MCF 10A (cell line): ENCODE data around the gene UBE2Q1. TPM values are rescaled to one million over a fixed set of nuclear protein-coding genes. Genes with fewer than 3 reads are reported as not detected.

Source experiments
- BruUV-seq: library from RNA; stranded (reverse); fragments of 400-500 nt; replicated peaks from 2 replicates; lab custom pipeline; 2021; lab: Mats Ljungman, UMichigan
- CTCF ChIA-PET: fragments of 300-600 bp; sonication (Branson Sonifier 250); formaldehyde crosslinking; extraction: SDS; loops from one replicate; lab custom pipeline; 2021; ENCODE audit warnings: antibody characterized with exemption, inconsistent platforms; lab: Yijun Ruan, JAX
- POLR2A ChIA-PET: fragments of 300-600, 350-650 bp; sonication (Branson Sonifier 250); formaldehyde crosslinking; extraction: SDS; loops from one replicate; lab custom pipeline; 2020; ENCODE audit warnings: antibody characterized with exemption, inconsistent platforms; lab: Yijun Ruan, JAX
- DNase-seq: peaks from one replicate; pipeline ENCODE4 v3.0.0-alpha.2; 2018; ENCODE audit not compliant: unreplicated experiment
- H3K27ac Mint-ChIP-seq: one replicate; pipeline ENCODE4 v1.8.0; 2022; ENCODE audit warnings: mild to moderate bottlenecking, low read depth, mixed read lengths; ENCODE audit not compliant: unreplicated experiment
- H3K27me3 Mint-ChIP-seq: one replicate; pipeline ENCODE4 v1.8.0; 2022; ENCODE audit warnings: mixed read lengths; ENCODE audit not compliant: insufficient read depth, unreplicated experiment
- H3K36me3 Mint-ChIP-seq: one replicate; pipeline ENCODE4 v1.8.0; 2022; ENCODE audit warnings: mild to moderate bottlenecking, moderate library complexity, mixed read lengths; ENCODE audit not compliant: insufficient read depth, unreplicated experiment
- H3K4me1 Mint-ChIP-seq: one replicate; pipeline ENCODE4 v1.8.0; 2022; ENCODE audit warnings: mixed read lengths; ENCODE audit not compliant: insufficient read depth, unreplicated experiment
- H3K4me3 Mint-ChIP-seq: one replicate; pipeline ENCODE4 v1.8.0; 2022; ENCODE audit warnings: mild to moderate bottlenecking, moderate library complexity, mixed read lengths; ENCODE audit not compliant: unreplicated experiment
- H3K9me3 Mint-ChIP-seq: one replicate; pipeline ENCODE4 v1.8.0; 2022; ENCODE audit warnings: mixed read lengths; ENCODE audit not compliant: unreplicated experiment
- CTCF ChIP-seq: fragments of 200-600 bp; IDR thresholded peaks from one replicate; pipeline ENCODE4 v1.8.0; 2022; ENCODE audit warnings: antibody characterized with exemption, mild to moderate bottlenecking; ENCODE audit not compliant: unreplicated experiment
- intact Hi-C: fragments of 100-400 bp; cut with micrococcal nuclease; formaldehyde crosslinking; loops from 2 replicates; pipeline ENCODE4 v1.14.1; 2022
- total RNA-seq: library from RNA; stranded (reverse); gene quantifications from 2 replicates; pipeline ENCODE4 v1.2.3, GENCODE V29; 2022

UBE2Q1 gene
- total RNA-seq, 1 experiment from 2014 or later: 111 TPM

GRCh38 chr1:154567386-154568156, 9.1 kb upstream of the UBE2Q1 start, which contains the start of gene CHRNB2:
CHRNB2 (plus strand) TSS chr1:154567778; CDS start chr1:154568045, 267 bp downstream.
- no TSS peak for BruUV-seq
- Mint-ChIP-seq H3K27ac (no peak within 1 kb of the TSS), H3K4me3 (peak within 1 kb of the TSS; percentile 52), H3K9me3 (no peaks in the 10 kb centered on the region), H3K36me3 (no peaks in the 10 kb centered on the region), H3K4me1 (peaks cover 11% of the 10 kb centered on the region), H3K27me3 (peaks cover 53% of the 10 kb centered on the region)
- intact Hi-C loops: no loop called here
- TF ChIP-seq CTCF: no peak
- peak; percentile 66 for DNase-seq
- ChIA-PET CTCF (interaction anchor here (0.7 to 1.6 kb wide), 4 partner anchors 8 to 311 kb away, joined by 3 to 6 read pairs (median 4); no protein-coding TSS in a partner anchor), POLR2A (interaction anchor here (0.9 to 2.0 kb wide), 5 partner anchors 8 to 371 kb away, joined by 3 to 8 read pairs (median 4); partner anchors contain the start of gene PMVK)

DNA sequence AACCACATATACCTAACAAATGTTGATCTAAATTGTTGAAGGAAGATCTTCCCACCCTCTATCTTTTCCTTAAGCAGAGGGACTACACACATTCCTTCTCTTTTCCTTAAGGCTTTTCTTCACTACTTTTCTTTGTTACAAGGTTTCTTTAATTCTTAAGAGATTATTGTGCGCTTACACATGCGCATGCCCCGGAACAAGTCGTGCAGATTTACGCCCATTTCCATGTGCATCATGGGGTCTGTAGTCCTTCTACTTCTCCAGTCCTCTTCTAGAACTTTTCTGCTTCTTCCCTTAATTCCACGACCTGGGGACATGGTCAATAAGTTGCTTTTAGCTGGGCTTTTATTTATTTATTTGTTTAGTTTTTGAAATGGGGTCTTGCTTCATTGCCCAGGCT, 7.4 kb upstream of the UBE2Q1 start:
- H3K27ac Mint-ChIP-seq: no peak overlapping the region
- BruUV-seq: no TSS peak
- intact Hi-C loops: no loop called here
- peaks cover 11% of the 10 kb centered on the region for H3K4me1 Mint-ChIP-seq
- H3K36me3 Mint-ChIP-seq: peaks cover 10% of the 10 kb centered on the region
- no peaks in the 10 kb centered on the region for H3K9me3 Mint-ChIP-seq
- POLR2A ChIA-PET: interaction anchor here (0.6 to 2.0 kb wide), 2 partner anchors 91 to 370 kb away, joined by 3 to 6 read pairs; partner anchors contain the start of gene PMVK
- H3K4me3 Mint-ChIP-seq: no peak overlapping the region
- DNase-seq: no peak
- TF ChIP-seq CTCF: no peak
- CTCF ChIA-PET: interaction anchor here (0.8 to 1.6 kb wide), 4 partner anchors 33 to 347 kb away, joined by 3 to 4 read pairs (median 4); no protein-coding TSS in a partner anchor
- H3K27me3 Mint-ChIP-seq: peaks cover 50% of the 10 kb centered on the region

- Mint-ChIP-seq H3K27me3 (peaks cover 2% of the 10 kb centered on the region), H3K4me3 (peak overlapping the region; percentile 76), H3K9me3 (no peaks in the 10 kb centered on the region), H3K4me1 (peaks cover 18% of the 10 kb centered on the region), H3K27ac (peak overlapping the region; percentile 65), H3K36me3 (peaks cover 38% of the 10 kb centered on the region)
- POLR2A ChIA-PET: interaction anchor here (0.6 to 1.9 kb wide), 24 partner anchors 8 to 526 kb away, joined by 3 to 24 read pairs (median 4); partner anchors contain the start of genes CHRNB2, FLAD1, PBXIP1 and PMVK
- peak; percentile 99 for TF ChIP-seq CTCF
- CTCF ChIA-PET: interaction anchor here (0.6 to 2.2 kb wide), 71 partner anchors 8 to 1509 kb away, joined by 3 to 20 read pairs (median 4); partner anchors contain the start of genes ADAM15, CHRNB2, KCNN3 and PMVK
- intact Hi-C loops: loop anchor here (1.0 to 5.0 kb wide), 10 partner anchors 49 to 525 kb away; partner anchors contain the start of genes ADAM15, ADAR and ZBTB7B
- peak; percentile 96 for DNase-seq
- no TSS peak for BruUV-seq
Measured at GRCh38 chr1:154559466-154560044, 1.1 kb upstream of the UBE2Q1 start.
